Mononuclear cell (primary cell): ENCODE measurements around the gene EN1. TPM values are rescaled to one million over a fixed set of nuclear protein-coding genes. Genes with fewer than 3 reads are reported as not detected.

ENCODE experiments used
- H3K27me3 ChIP-seq: 2 replicates; pipeline ENCODE4 v1.6.0; 2011; ENCODE audit warnings: low read length, control low read depth; ENCODE audit not compliant: insufficient read depth
- H3K4me1 ChIP-seq: 2 replicates; pipeline ENCODE4 v1.5.1; 2011; ENCODE audit warnings: mild to moderate bottlenecking, low read length, control low read depth; ENCODE audit not compliant: insufficient read depth
- H3K4me3 ChIP-seq: 2 replicates; pipeline ENCODE4 v1.5.1; 2011; ENCODE audit warnings: mild to moderate bottlenecking, low read length, moderate library complexity
- H3K9me3 ChIP-seq: 2 replicates; pipeline ENCODE4 v1.5.1; 2011; ENCODE audit warnings: low read depth, mild to moderate bottlenecking, control low read depth, low read length
- total RNA-seq: library from RNA; depleted of rRNA; stranded (reverse); fragments of >200 nt; gene quantifications from one replicate; pipeline ENCODE4 v1.2.3, GENCODE V29; 2012

Gene EN1
- total RNA-seq, 1 donor: not detected

- Histone ChIP-seq H3K4me1 (no peaks in the 10 kb centered on the region), H3K27me3 (peaks cover 59% of the 10 kb centered on the region), H3K9me3 (no peaks in the 10 kb centered on the region), H3K4me3 (no peak overlapping the region)
Observed at GRCh38 chr2:118806797-118807667, 40.4 kb downstream of the EN1 start.

GRCh38 chr2:118805064-118805690, 42.3 kb downstream of the EN1 start:
- Histone ChIP-seq H3K4me3 (no peak overlapping the region), H3K9me3 (no peaks in the 10 kb centered on the region), H3K27me3 (peaks cover 52% of the 10 kb centered on the region), H3K4me1 (no peaks in the 10 kb centered on the region)

GRCh38 chr2:118803012-118803411, 44.4 kb downstream of the EN1 start:
- Histone ChIP-seq H3K4me3 (no peak overlapping the region), H3K9me3 (no peaks in the 10 kb centered on the region), H3K27me3 (peaks cover 34% of the 10 kb centered on the region), H3K4me1 (no peaks in the 10 kb centered on the region)

GRCh38 chr2:118801151-118801550, 46.3 kb downstream of the EN1 start:
- Histone ChIP-seq H3K4me1 (no peaks in the 10 kb centered on the region), H3K4me3 (no peak overlapping the region), H3K27me3 (peaks cover 18% of the 10 kb centered on the region), H3K9me3 (no peaks in the 10 kb centered on the region)

GRCh38 chr2:118800736-118801135, 46.7 kb downstream of the EN1 start:
- Histone ChIP-seq H3K9me3 (no peaks in the 10 kb centered on the region), H3K27me3 (peaks cover 14% of the 10 kb centered on the region), H3K4me3 (no peak overlapping the region), H3K4me1 (no peaks in the 10 kb centered on the region)

- H3K4me1 ChIP-seq: no peaks in the 10 kb centered on the region
- no peaks in the 10 kb centered on the region for H3K27me3 ChIP-seq
- no peaks in the 10 kb centered on the region for H3K9me3 ChIP-seq
- no peak overlapping the region for H3K4me3 ChIP-seq
Observed at GRCh38 chr2:118794546-118794945, 52.9 kb downstream of the EN1 start.

Other genes with a start within 250 kb of the EN1 start
- 5.8 TPM for gene MARCO, start 94.5 kb upstream of the EN1 start, total RNA-seq